IMR-90 (cell line): ENCODE data around the gene CCNJ. TPM values are rescaled to one million over a fixed set of nuclear protein-coding genes. Genes with fewer than 3 reads are reported as not detected.

Experiments used
- ATAC-seq: fragments of 200-7000 bp; cut with Tn5 transposase; 2 replicates; pipeline ENCODE4 v1.9.1; 2020; ENCODE audit warnings: low read depth, mild to moderate bottlenecking, moderate library complexity
- BruUV-seq: library from RNA; stranded (reverse); fragments of 400-500 nt; replicated peaks from 2 replicates; lab custom pipeline; 2021; lab: Mats Ljungman, UMichigan
- CTCF ChIA-PET: fragments of 300-600 bp; formaldehyde crosslinking; extraction: SDS; loops from one replicate; lab custom pipeline; 2021; ENCODE audit warnings: antibody characterized with exemption; lab: Yijun Ruan, JAX
- POLR2A ChIA-PET: fragments of 300-600 bp; sonication (Branson Sonifier 250); formaldehyde crosslinking; loops from one replicate; lab custom pipeline; 2022; ENCODE audit warnings: antibody characterized with exemption; ENCODE audit not compliant: unreplicated experiment; lab: Charles Lee
- DNase-seq: peaks from one replicate; pipeline ENCODE4 v3.0.0; 2013
- H2AFZ ChIP-seq: replicated peaks from 2 replicates; pipeline ENCODE3; 2013; ENCODE audit warnings: low read length, mild to moderate bottlenecking; ENCODE audit not compliant: poor library complexity
- H2AK5ac ChIP-seq: 2 replicates; pipeline ENCODE4 v1.6.1; 2013; ENCODE audit warnings: low read depth, low read length, inconsistent platforms
- H2AK9ac ChIP-seq: replicated peaks from 2 replicates; pipeline ENCODE3; 2013; ENCODE audit warnings: mild to moderate bottlenecking, low read depth, low read length, moderate library complexity; ENCODE audit not compliant: poor library complexity
- H2BK120ac ChIP-seq: 2 replicates; pipeline ENCODE4 v1.6.1; 2013; ENCODE audit warnings: low read depth, low read length, inconsistent platforms
- H2BK15ac ChIP-seq: 3 replicates; pipeline ENCODE4 v1.6.1; 2013; ENCODE audit warnings: low read depth, low read length, inconsistent platforms
- H2BK20ac ChIP-seq: 2 replicates; pipeline ENCODE4 v1.6.1; 2013; ENCODE audit warnings: low read depth, mild to moderate bottlenecking, inconsistent platforms, low read length, moderate library complexity
- H2BK5ac ChIP-seq: 2 replicates; pipeline ENCODE4 v1.6.1; 2013; ENCODE audit warnings: mild to moderate bottlenecking, low read depth, low read length, inconsistent platforms; ENCODE audit not compliant: poor library complexity, severe bottlenecking
- H3K14ac ChIP-seq: replicated peaks from 2 replicates; pipeline ENCODE4 v1.6.1; 2013; ENCODE audit warnings: low read depth, low read length, inconsistent platforms
- H3K18ac ChIP-seq: 2 replicates; pipeline ENCODE4 v1.6.1; 2013; ENCODE audit warnings: low read depth, low read length, control low read depth
- H3K23ac ChIP-seq: 2 replicates; pipeline ENCODE4 v1.6.1; 2013; ENCODE audit warnings: low read depth, low read length, inconsistent platforms
- H3K27ac ChIP-seq: 2 replicates; pipeline ENCODE4 v1.5.1; 2013; ENCODE audit warnings: mild to moderate bottlenecking, control low read depth, low read length; ENCODE audit not compliant: insufficient read depth
- H3K27me3 ChIP-seq: 2 replicates; pipeline ENCODE4 v1.6.1; 2013; ENCODE audit warnings: low read length; ENCODE audit not compliant: control insufficient read depth, insufficient read depth
- H3K36me3 ChIP-seq: 2 replicates; pipeline ENCODE4 v1.6.1; 2013; ENCODE audit warnings: low read length, mixed read lengths; ENCODE audit not compliant: control insufficient read depth, insufficient read depth
- H3K4ac ChIP-seq: 2 replicates; pipeline ENCODE4 v1.6.1; 2013; ENCODE audit warnings: low read depth, low read length, inconsistent platforms
- H3K4me1 ChIP-seq: 2 replicates; pipeline ENCODE4 v1.6.1; 2013; ENCODE audit warnings: low read length, mixed read lengths; ENCODE audit not compliant: control insufficient read depth, insufficient read depth
- H3K4me2 ChIP-seq: 2 replicates; pipeline ENCODE4 v1.6.1; 2013; ENCODE audit warnings: low read depth, mild to moderate bottlenecking, control low read depth, low read length, moderate library complexity
- H3K4me3 ChIP-seq: 2 replicates; pipeline ENCODE4 v1.5.1; 2013; ENCODE audit warnings: low read depth, mild to moderate bottlenecking, control low read depth, low read length, moderate library complexity; ENCODE audit not compliant: insufficient read depth
- H3K56ac ChIP-seq: 2 replicates; pipeline ENCODE4 v1.6.1; 2013; ENCODE audit warnings: low read length, inconsistent platforms; ENCODE audit not compliant: insufficient read depth; ENCODE audit errors: extremely low read depth
- H3K79me1 ChIP-seq, 2 experiments: 2 replicates each; pipeline ENCODE4 v1.6.1; 2013; ENCODE audit warnings: low read length in 2 of 2, inconsistent platforms in 1 of 2, low read depth in 1 of 2
- H3K9ac ChIP-seq: 2 replicates; pipeline ENCODE4 v1.6.1; 2013; ENCODE audit warnings: low read depth, low read length, control low read depth
- H3K9me1 ChIP-seq: 2 replicates; pipeline ENCODE4 v1.6.1; 2013; ENCODE audit warnings: low read length, inconsistent platforms; ENCODE audit not compliant: insufficient read depth
- H3K9me3 ChIP-seq: 2 replicates; pipeline ENCODE4 v1.6.1; 2013; ENCODE audit warnings: low read length; ENCODE audit not compliant: control insufficient read depth, insufficient read depth
- H4K20me1 ChIP-seq: 2 replicates; pipeline ENCODE4 v1.6.1; 2013; ENCODE audit warnings: low read length, inconsistent platforms; ENCODE audit not compliant: insufficient read depth
- H4K5ac ChIP-seq: 2 replicates; pipeline ENCODE4 v1.6.1; 2013; ENCODE audit warnings: mild to moderate bottlenecking, low read depth, low read length, control low read depth
- H4K8ac ChIP-seq, 2 experiments: 2 replicates each; pipeline ENCODE4 v1.6.1; 2013; ENCODE audit warnings: low read depth in 2 of 2, low read length in 2 of 2, control low read depth in 1 of 2, inconsistent platforms in 1 of 2
- H4K91ac ChIP-seq: 2 replicates; pipeline ENCODE4 v1.6.1; 2013; ENCODE audit warnings: low read depth, low read length, inconsistent platforms; ENCODE audit not compliant: insufficient read depth
- BHLHE40 ChIP-seq: fragments of 150-350 bp; IDR thresholded peaks from 2 replicates; pipeline ENCODE4 v1.6.1; 2016; ENCODE audit warnings: mild to moderate bottlenecking, low read depth, low read length
- WGBS, 2 experiments: methylation state at CpG; one replicate each; pipeline versions ENCODE4 v1.1.5 to v1.1.7; 2013; ENCODE audit warnings: missing lambda C conversion rate in 2 of 2; ENCODE audit not compliant: insufficient read length in 1 of 2; ENCODE audit errors: extremely low coverage in 2 of 2; 5-methylcytosine and 5-hydroxymethylcytosine counted together
- dilution Hi-C: fragments of 300-500 bp; cut with HindIII; formaldehyde crosslinking; loops from one replicate; pipeline ENCODE4 v1.14.3; 2018; ENCODE audit warnings: low sequenced_read_pairs; ENCODE audit not compliant: unreplicated experiment
- in situ Hi-C: fragments of 300-500 bp; cut with MboI; formaldehyde crosslinking; loops from 3 replicates; pipeline ENCODE4 v1.14.3; 2019; ENCODE audit warnings: low sequenced_read_pairs, inconsistent platforms, mixed read lengths
- intact Hi-C: fragments of 100-400 bp; cut with micrococcal nuclease; formaldehyde crosslinking; loops from 2 replicates; pipeline ENCODE4 v1.10.0; 2022
- polyA plus RNA-seq, 3 experiments: library from polyadenylated mRNA; depleted of rRNA; stranded (reverse); fragments of >200 nt; gene quantifications; 2 replicates each; pipeline ENCODE4 v1.2.3, GENCODE V29; 2012; ENCODE audit warnings: low replicate concordance in 1 of 3
- total RNA-seq: library from RNA; depleted of rRNA; stranded (reverse); fragments of >200 nt; gene quantifications from 2 replicates; pipeline ENCODE4 v1.2.3, GENCODE V29; 2012

The CCNJ gene
- total and polyA plus RNA-seq, 2 of the 4 experiments (the other 2 are of a cell fraction) = 5.4 to 10.0 TPM

GRCh38 chr10:96013956-96014355 is 29.4 kb upstream of the CCNJ start:
- Histone ChIP-seq H3K14ac (no peak overlapping the region), H2BK120ac (no peak overlapping the region), H2AK5ac (no peak overlapping the region), H3K18ac (no peak overlapping the region), H2BK20ac (no peak overlapping the region), H4K5ac (no peak overlapping the region), H2BK15ac (no peak overlapping the region), H2AFZ (no peak overlapping the region), H3K4ac (no peak overlapping the region), H3K4me1 (no peaks in the 10 kb centered on the region), H3K9me1 (no peaks in the 10 kb centered on the region), H4K8ac (no peak overlapping the region), H4K91ac (no peak overlapping the region), H3K27ac (no peak overlapping the region), H4K20me1 (no peaks in the 10 kb centered on the region), H3K79me1 (no peaks in the 10 kb centered on the region), H2BK5ac (no peak overlapping the region), H3K36me3 (no peaks in the 10 kb centered on the region), H3K9me3 (no peaks in the 10 kb centered on the region), H3K56ac (no peak overlapping the region), H3K9ac (no peak overlapping the region), H2AK9ac (no peak overlapping the region), H3K4me3 (no peak overlapping the region), H3K23ac (no peak overlapping the region), H3K4me2 (no peak overlapping the region), H3K27me3 (peaks cover 2% of the 10 kb centered on the region; the same call in 1 of the 2 replicates)
- ATAC-seq = no peak
- no CpG with 5 or more reads among the region's 2 CpGs for WGBS, 2 experiments
- POLR2A ChIA-PET = no interaction called here
- dilution Hi-C loops (no loop called here), in situ Hi-C loops (no loop called here), intact Hi-C loops (no loop called here)
- BruUV-seq = no TSS peak
- no peak for DNase-seq
- CTCF ChIA-PET = no interaction called here
- no peak for TF ChIP-seq BHLHE40
